DMS79 (cell line): ENCODE measurements around the gene MYL10.

Experiments
- DNase-seq: peaks from one replicate; lab custom pipeline; 2025; lab: John Stamatoyannopoulos, UW

Gene MYL10

GRCh38 chr7:101596898-101597297 is 32.2 kb downstream of the MYL10 start:
- DNase-seq = no peak

GRCh38 chr7:101595766-101596537 is 33.1 kb downstream of the MYL10 start:
- no peak for DNase-seq

GRCh38 chr7:101595246-101595645 is 33.9 kb downstream of the MYL10 start:
- DNase-seq = no peak

- DNase-seq = no peak
Observed at GRCh38 chr7:101594790-101595189, 34.3 kb downstream of the MYL10 start.

GRCh38 chr7:101593556-101593955 is 35.5 kb downstream of the MYL10 start:
- DNase-seq = no peak

GRCh38 chr7:101591504-101591903 is 37.6 kb downstream of the MYL10 start:
- no peak for DNase-seq

- DNase-seq = no peak
Observed at GRCh38 chr7:101590663-101591435, 38.2 kb downstream of the MYL10 start.

GRCh38 chr7:101589976-101590662 is 39.0 kb downstream of the MYL10 start:
- DNase-seq = no peak

GRCh38 chr7:101589052-101589451 is 40.0 kb downstream of the MYL10 start:
- DNase-seq = no peak

- DNase-seq = no peak
Observed at GRCh38 chr7:101588131-101588935, 40.8 kb downstream of the MYL10 start.

- no peak for DNase-seq
Observed at GRCh38 chr7:101586906-101587677, 42.0 kb downstream of the MYL10 start.

- DNase-seq = no peak
Observed at GRCh38 chr7:101586078-101586905, 42.8 kb downstream of the MYL10 start.

GRCh38 chr7:101582971-101583370 is 46.1 kb downstream of the MYL10 start:
- DNase-seq = no peak

- no peak for DNase-seq
Observed at GRCh38 chr7:101581891-101582290, 47.2 kb downstream of the MYL10 start.

GRCh38 chr7:101580596-101580995 is 48.5 kb downstream of the MYL10 start:
- DNase-seq = no peak

- DNase-seq = no peak
Observed at GRCh38 chr7:101578552-101578951, 50.5 kb downstream of the MYL10 start.

- DNase-seq = no peak
Observed at GRCh38 chr7:101576998-101577397, 52.1 kb downstream of the MYL10 start.

- DNase-seq = no peak
Observed at GRCh38 chr7:101575721-101576120, 53.4 kb downstream of the MYL10 start.

- no peak for DNase-seq
Observed at GRCh38 chr7:101575168-101575567, 53.9 kb downstream of the MYL10 start.

- DNase-seq = no peak
Observed at GRCh38 chr7:101572156-101572555, 56.9 kb downstream of the MYL10 start.
